Measurements from ENCODE around the gene LRRC59.
"Not testable (repeated sequence)": the region's sequence is repeated elsewhere in the genome, so short reads cannot be mapped to it uniquely, and the experiment has no call there.

- not testable (repeated sequence) for TF ChIP-seq CTCF (IDR thresholded peaks at IDR 0.05; ENCODE audit: insufficient read depth, low read length); GABPA (IDR thresholded peaks at IDR 0.05; ENCODE audit: low read depth); SPI1 (IDR thresholded peaks at IDR 0.05; ENCODE audit: borderline replicate concordance, low read depth); REST (IDR thresholded peaks at IDR 0.05; ENCODE audit: insufficient replicate concordance, low read depth); POLR2AphosphoS5 (IDR thresholded peaks at IDR 0.05; ENCODE audit: low read depth)
Observed at GRCh38 chr17:50405351-50405750, 8.0 kb upstream of the LRRC59 start.

Data from HL-60 (cell line).